Adrenal gland (tissue), 12 donors: Measurements from ENCODE around the gene GGNBP2. TPM values are rescaled to one million over a fixed set of nuclear protein-coding genes. Genes with fewer than 3 reads are reported as not detected.

ENCODE experiments used
- DNase-seq, 7 donors: peaks; one replicate each; pipeline ENCODE4 v3.0.0-alpha.2; 2019 to 2020
- H3K27ac ChIP-seq, 5 donors: fragments of 200-600 bp; sonication (generic) in 4 of 5; 1 replicate in 3 of 5; 2 replicates in 2 of 5; pipeline versions ENCODE4 v1.5.1 to v1.8.0; 2016 to 2020; ENCODE audit warnings: mild to moderate bottlenecking in 1 of 5
- H3K27me3 ChIP-seq: fragments of 200-600 bp; 2 replicates; pipeline ENCODE4 v1.8.0; 2021
- H3K36me3 ChIP-seq, 2 donors: fragments of 200-600 bp; replicated peaks in 1 of 2; 1 replicate in 1 of 2; 2 replicates in 1 of 2; pipeline versions ENCODE4 v1.5.1 to v1.8.0; 2018 to 2022
- H3K4me1 ChIP-seq, 2 donors: fragments of 200-600 bp; replicated peaks in 1 of 2; 1 replicate in 1 of 2; 2 replicates in 1 of 2; pipeline versions ENCODE4 v1.5.1 to v1.8.0; 2018 to 2021
- H3K4me3 ChIP-seq, 4 donors: fragments of 200-600 bp; sonication (generic) in 3 of 4; one replicate each; pipeline ENCODE4 v1.5.1; 2016 to 2018
- H3K9me3 ChIP-seq, 3 donors: fragments of 200-600 bp; sonication (generic) in 1 of 3; replicated peaks in 1 of 3; 1 replicate in 2 of 3; 2 replicates in 1 of 3; pipeline versions ENCODE4 v1.5.1 to v1.8.0; 2016 to 2021
- POLR2A ChIP-seq, 2 donors: fragments of 450-650 bp; IDR thresholded peaks; one replicate each; pipeline ENCODE4 v1.6.1; 2017; ENCODE audit warnings: antibody characterized with exemption in 2 of 2, mild to moderate bottlenecking in 2 of 2, moderate library complexity in 1 of 2
- WGBS, 4 donors: extraction: QIAGEN DNeasy Blood & Tissue Kit in 2 of 4; methylation state at CpG; one replicate each; pipeline versions ENCODE4 v1.1.5 to v1.1.7; 2013 to 2017; 5-methylcytosine and 5-hydroxymethylcytosine counted together
- intact Hi-C, 2 donors: fragments of 100-400 bp; cut with DNase I; formaldehyde crosslinking; loops; one replicate each; pipeline versions ENCODE4 v1.14.1 to v1.15.0; 2022 to 2023
- polyA plus RNA-seq, 3 donors: library from polyadenylated mRNA; stranded (reverse); fragments of 200-250 nt in 2 of 3; fragments of 350-450 nt in 1 of 3; fragmentation: Illumina TruSeq in 1 of 3; extraction: RNeasy Lipid Tissue Mini Kit (QIAGEN cat#74804) in 1 of 3; gene quantifications; one replicate each; pipeline ENCODE4 v1.2.3, GENCODE V29; 2013 to 2014
- total RNA-seq, 9 donors: library from RNA; depleted of rRNA in 4 of 9; stranded (reverse); fragments of >200 nt in 4 of 9; fragments of 120-200 nt in 1 of 9; fragmentation: NEBNext Ultra II Directional in 1 of 9; extraction: Animal tissue kit (Norgen Biotek cat#: 25700) in 1 of 9; gene quantifications; one replicate each; pipeline versions ENCODE4 v1.1.0 to v1.2.4, GENCODE V29; 2013 to 2023
- TF ChIP-seq, protein P1 (sequence below), 6 experiments: fragments of 450-650 bp in 4 of 6; fragments of 200-600 bp in 2 of 6; sonication (generic) in 1 of 6; IDR thresholded peaks; 1 replicate in 5 of 6; 2 replicates in 1 of 6; pipeline versions ENCODE4 v1.5.1 to v1.8.0; 2016 to 2021; ENCODE audit warnings: antibody characterized with exemption in 6 of 6, mild to moderate bottlenecking in 2 of 6, moderate library complexity in 1 of 6
- donor health status: healthy with polysubstance abuse.
- donor health status: Bipolar disorder and iron deficiency.
- donor health status: DM: yes; HTN: yes; CAD: no.
- donor health status: DM: no; HTN: no; CAD: no.
- donor health status: DM: no; HTN: no; CAD: no.
- donor health status: DM: yes; HTN: yes; CAD: no.

Gene GGNBP2
- total and polyA plus RNA-seq, 12 donors, result 30.4 to 87.3 (median 60.4) TPM

DNA sequence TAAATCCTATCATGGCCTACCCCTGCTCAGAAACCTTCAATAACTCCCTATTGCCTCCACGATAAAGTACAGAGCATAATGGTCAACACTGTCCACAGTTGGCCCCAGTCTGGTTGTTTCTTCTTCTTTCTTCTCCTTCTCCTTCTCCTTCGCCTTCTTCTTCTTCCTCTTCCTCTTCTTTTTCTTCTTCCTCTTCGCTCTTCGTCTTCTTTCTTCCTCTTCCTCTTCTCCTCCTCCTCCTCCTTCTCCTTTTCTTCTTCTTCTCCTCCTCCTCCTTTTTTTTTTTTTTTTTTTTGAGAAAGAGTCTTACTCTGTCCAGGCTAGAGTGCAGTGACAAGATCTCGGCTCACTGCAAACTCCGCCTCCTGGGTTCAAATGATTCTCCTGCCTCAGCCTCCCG lies 80.5 kb downstream of the GGNBP2 start:
- intact Hi-C loops, result loop anchor here in 1 of 2 donors (10.0 kb wide), 2 partner anchors 550 to 600 kb away; no protein-coding TSS in a partner anchor
- 79 to 91% (median 81%) methylated on average over 7 of the region's 7 CpGs for WGBS, 4 donors
- H3K4me3 ChIP-seq, result no peak overlapping the region

GRCh38 chr17:36627101-36627500 lies 82.4 kb downstream of the GGNBP2 start:
- H3K4me3 ChIP-seq, result no peak overlapping the region
- TF ChIP-seq POLR2A (IDR thresholded peaks at IDR 0.05), result no peak
- TF ChIP-seq, protein P1, sequence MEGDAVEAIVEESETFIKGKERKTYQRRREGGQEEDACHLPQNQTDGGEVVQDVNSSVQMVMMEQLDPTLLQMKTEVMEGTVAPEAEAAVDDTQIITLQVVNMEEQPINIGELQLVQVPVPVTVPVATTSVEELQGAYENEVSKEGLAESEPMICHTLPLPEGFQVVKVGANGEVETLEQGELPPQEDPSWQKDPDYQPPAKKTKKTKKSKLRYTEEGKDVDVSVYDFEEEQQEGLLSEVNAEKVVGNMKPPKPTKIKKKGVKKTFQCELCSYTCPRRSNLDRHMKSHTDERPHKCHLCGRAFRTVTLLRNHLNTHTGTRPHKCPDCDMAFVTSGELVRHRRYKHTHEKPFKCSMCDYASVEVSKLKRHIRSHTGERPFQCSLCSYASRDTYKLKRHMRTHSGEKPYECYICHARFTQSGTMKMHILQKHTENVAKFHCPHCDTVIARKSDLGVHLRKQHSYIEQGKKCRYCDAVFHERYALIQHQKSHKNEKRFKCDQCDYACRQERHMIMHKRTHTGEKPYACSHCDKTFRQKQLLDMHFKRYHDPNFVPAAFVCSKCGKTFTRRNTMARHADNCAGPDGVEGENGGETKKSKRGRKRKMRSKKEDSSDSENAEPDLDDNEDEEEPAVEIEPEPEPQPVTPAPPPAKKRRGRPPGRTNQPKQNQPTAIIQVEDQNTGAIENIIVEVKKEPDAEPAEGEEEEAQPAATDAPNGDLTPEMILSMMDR (IDR thresholded peaks at IDR 0.05), result no peak
- 79 to 84% (median 82%) methylated on average over 10 to 12 of the region's 12 CpGs for WGBS, 4 donors
- DNase-seq, result peak in 1 of 7 donors; percentile 76
- H3K4me1 ChIP-seq, result no peaks in the 10 kb centered on the region
- no peaks in the 10 kb centered on the region for H3K9me3 ChIP-seq
- no peak overlapping the region for H3K27ac ChIP-seq
- H3K27me3 ChIP-seq, result no peaks in the 10 kb centered on the region
- intact Hi-C loops, result loop anchor here in 1 of 2 donors (10.0 kb wide), 2 partner anchors 548 to 598 kb away; no protein-coding TSS in a partner anchor
- H3K36me3 ChIP-seq, result no peaks in the 10 kb centered on the region

More for the DNA sequence above, 80.5 kb downstream of the GGNBP2 start:
- DNase-seq, result no peak
- TF ChIP-seq POLR2A (IDR thresholded peaks at IDR 0.05), result no peak
- TF ChIP-seq, protein P1 (IDR thresholded peaks at IDR 0.05), result no peak
- Histone ChIP-seq H3K9me3 (no peaks in the 10 kb centered on the region), H3K4me1 (no peaks in the 10 kb centered on the region), H3K36me3 (no peaks in the 10 kb centered on the region), H3K27me3 (no peaks in the 10 kb centered on the region), H3K27ac (no peak overlapping the region)

DNA sequence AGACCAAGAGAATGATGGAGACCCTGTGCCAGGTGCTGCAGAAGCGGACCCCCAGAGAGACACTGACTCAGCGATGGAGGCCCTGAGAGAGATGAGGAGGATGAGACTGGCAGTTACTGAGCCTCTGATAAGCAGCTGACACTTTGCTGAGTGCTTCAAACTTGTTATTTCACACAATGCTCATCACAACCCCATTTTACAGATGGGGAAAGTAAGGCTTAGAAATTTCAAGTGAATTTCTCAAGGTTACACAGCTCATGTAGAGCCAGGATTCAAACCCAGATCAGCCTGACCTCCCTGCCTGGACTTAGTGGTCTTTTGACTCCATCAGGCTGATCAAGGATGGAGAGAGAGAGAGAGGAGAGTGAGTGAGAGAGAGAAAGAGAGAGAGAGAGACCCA lies 83.9 kb downstream of the GGNBP2 start:
- TF ChIP-seq, protein P1 (IDR thresholded peaks at IDR 0.05), result no peak
- TF ChIP-seq POLR2A (IDR thresholded peaks at IDR 0.05), result no peak
- H3K27ac ChIP-seq, result no peak overlapping the region
- H3K4me1 ChIP-seq, result no peaks in the 10 kb centered on the region
- H3K27me3 ChIP-seq, result no peaks in the 10 kb centered on the region
- no peak overlapping the region for H3K4me3 ChIP-seq
- DNase-seq, result no peak
- no peaks in the 10 kb centered on the region for H3K36me3 ChIP-seq
- intact Hi-C loops, result loop anchor here in 1 of 2 donors (2.0 to 10.0 kb wide), 3 partner anchors 418 to 596 kb away; no protein-coding TSS in a partner anchor
- H3K9me3 ChIP-seq, result no peaks in the 10 kb centered on the region
- 82 to 94% (median 86%) methylated on average over 2 of the region's 2 CpGs for whole genome bisulfite sequencing, 4 donors

GRCh38 chr17:36629252-36629847 lies 84.6 kb downstream of the GGNBP2 start:
- Histone ChIP-seq H3K4me3 (no peak overlapping the region), H3K9me3 (no peaks in the 10 kb centered on the region), H3K27ac (no peak overlapping the region), H3K36me3 (no peaks in the 10 kb centered on the region), H3K27me3 (no peaks in the 10 kb centered on the region), H3K4me1 (no peaks in the 10 kb centered on the region)
- intact Hi-C loops, result loop anchor here in 1 of 2 donors (2.0 to 10.0 kb wide), 3 partner anchors 417 to 595 kb away; no protein-coding TSS in a partner anchor
- 6 to 19% (median 16%) methylated on average over 10 to 14 of the region's 14 CpGs for WGBS, 4 donors
- DNase-seq, result peak; percentile 73 to 91 (median 82)
- TF ChIP-seq, protein P1 (IDR thresholded peaks at IDR 0.05), result peak; percentile 89 to 99 (median 97)
- no peak for TF ChIP-seq POLR2A (IDR thresholded peaks at IDR 0.05)
